ENCODE measurements around the gene HES1. TPM values are rescaled to one million over a fixed set of nuclear protein-coding genes. Genes with fewer than 3 reads are reported as not detected.

The HES1 gene
- total and polyA plus RNA-seq, 10 of the 15 experiments (the other 5 are each of a cell fraction or from before 2014, with no cell fraction given): 0.46 to 5.3 (median 2.3) TPM

GRCh38 chr3:194103983-194104751, 31.8 kb upstream of the HES1 start (continued):
- TF ChIP-seq, protein P1, sequence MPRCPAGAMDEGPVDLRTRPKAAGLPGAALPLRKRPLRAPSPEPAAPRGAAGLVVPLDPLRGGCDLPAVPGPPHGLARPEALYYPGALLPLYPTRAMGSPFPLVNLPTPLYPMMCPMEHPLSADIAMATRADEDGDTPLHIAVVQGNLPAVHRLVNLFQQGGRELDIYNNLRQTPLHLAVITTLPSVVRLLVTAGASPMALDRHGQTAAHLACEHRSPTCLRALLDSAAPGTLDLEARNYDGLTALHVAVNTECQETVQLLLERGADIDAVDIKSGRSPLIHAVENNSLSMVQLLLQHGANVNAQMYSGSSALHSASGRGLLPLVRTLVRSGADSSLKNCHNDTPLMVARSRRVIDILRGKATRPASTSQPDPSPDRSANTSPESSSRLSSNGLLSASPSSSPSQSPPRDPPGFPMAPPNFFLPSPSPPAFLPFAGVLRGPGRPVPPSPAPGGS (IDR thresholded peaks at IDR 0.05; ENCODE audit: borderline replicate concordance, insufficient read depth, low read depth, low read length, poor library complexity, severe bottlenecking): no peak
- 0 out of 2 replicates have a peak, but pooled peaks have one; percentile 0 for TF ChIP-seq RAD21 (IDR thresholded peaks at IDR 0.05; ENCODE audit: insufficient read depth, low read depth, low read length)
- no peak for TF ChIP-seq ZBED1 (IDR thresholded peaks at IDR 0.05; ENCODE audit: borderline replicate concordance)
- peak in 1 of 2 experiments; percentile 42; a peak in 1 of 4 replicates for TF ChIP-seq BHLHE40 (IDR thresholded peaks at IDR 0.05; ENCODE audit: borderline replicate concordance in 1 of 2, low read depth in 2 of 2, low read length in 1 of 2)
- no peak for TF ChIP-seq CBFB (IDR thresholded peaks at IDR 0.05; ENCODE audit: low read depth)
- no peak for TF ChIP-seq ESRRA (IDR thresholded peaks at IDR 0.05; ENCODE audit: low read length)
- no peak for TF ChIP-seq CUX1 (IDR thresholded peaks at IDR 0.05; ENCODE audit: insufficient replicate concordance, low read depth, low read length)
- TF ChIP-seq HDAC6 (IDR thresholded peaks at IDR 0.05; ENCODE audit: unreplicated experiment): no peak
- TF ChIP-seq, protein P2, sequence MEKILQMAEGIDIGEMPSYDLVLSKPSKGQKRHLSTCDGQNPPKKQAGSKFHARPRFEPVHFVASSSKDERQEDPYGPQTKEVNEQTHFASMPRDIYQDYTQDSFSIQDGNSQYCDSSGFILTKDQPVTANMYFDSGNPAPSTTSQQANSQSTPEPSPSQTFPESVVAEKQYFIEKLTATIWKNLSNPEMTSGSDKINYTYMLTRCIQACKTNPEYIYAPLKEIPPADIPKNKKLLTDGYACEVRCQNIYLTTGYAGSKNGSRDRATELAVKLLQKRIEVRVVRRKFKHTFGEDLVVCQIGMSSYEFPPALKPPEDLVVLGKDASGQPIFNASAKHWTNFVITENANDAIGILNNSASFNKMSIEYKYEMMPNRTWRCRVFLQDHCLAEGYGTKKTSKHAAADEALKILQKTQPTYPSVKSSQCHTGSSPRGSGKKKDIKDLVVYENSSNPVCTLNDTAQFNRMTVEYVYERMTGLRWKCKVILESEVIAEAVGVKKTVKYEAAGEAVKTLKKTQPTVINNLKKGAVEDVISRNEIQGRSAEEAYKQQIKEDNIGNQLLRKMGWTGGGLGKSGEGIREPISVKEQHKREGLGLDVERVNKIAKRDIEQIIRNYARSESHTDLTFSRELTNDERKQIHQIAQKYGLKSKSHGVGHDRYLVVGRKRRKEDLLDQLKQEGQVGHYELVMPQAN (conservative IDR thresholded peaks at IDR 0.05): no peak
- no peak for TF ChIP-seq ZNF24 (IDR thresholded peaks at IDR 0.05)
- no peak for TF ChIP-seq BMI1 (IDR thresholded peaks at IDR 0.05; ENCODE audit: borderline replicate concordance)
- no peak for TF ChIP-seq JUNB (IDR thresholded peaks at IDR 0.05)
- TF ChIP-seq JUND (IDR thresholded peaks at IDR 0.05; ENCODE audit: low read depth, low read length): no peak
- TF ChIP-seq KAT2A (conservative IDR thresholded peaks at IDR 0.05; ENCODE audit: control insufficient read depth, low read depth, low read length): no peak
- no peak for TF ChIP-seq RFX5 (IDR thresholded peaks at IDR 0.05; ENCODE audit: low read depth, low read length)
- no peak for TF ChIP-seq POU2F2 (IDR thresholded peaks at IDR 0.05; ENCODE audit: borderline replicate concordance, low read depth, low read length)
- no peak for TF ChIP-seq SMAD5 (IDR thresholded peaks at IDR 0.05; ENCODE audit: low read depth)
- no peak for TF ChIP-seq TARDBP (IDR thresholded peaks at IDR 0.05; ENCODE audit: borderline replicate concordance)
- TF ChIP-seq SIN3A (IDR thresholded peaks at IDR 0.05; ENCODE audit: low read depth, low read length): no peak
- TF ChIP-seq, protein P3, sequence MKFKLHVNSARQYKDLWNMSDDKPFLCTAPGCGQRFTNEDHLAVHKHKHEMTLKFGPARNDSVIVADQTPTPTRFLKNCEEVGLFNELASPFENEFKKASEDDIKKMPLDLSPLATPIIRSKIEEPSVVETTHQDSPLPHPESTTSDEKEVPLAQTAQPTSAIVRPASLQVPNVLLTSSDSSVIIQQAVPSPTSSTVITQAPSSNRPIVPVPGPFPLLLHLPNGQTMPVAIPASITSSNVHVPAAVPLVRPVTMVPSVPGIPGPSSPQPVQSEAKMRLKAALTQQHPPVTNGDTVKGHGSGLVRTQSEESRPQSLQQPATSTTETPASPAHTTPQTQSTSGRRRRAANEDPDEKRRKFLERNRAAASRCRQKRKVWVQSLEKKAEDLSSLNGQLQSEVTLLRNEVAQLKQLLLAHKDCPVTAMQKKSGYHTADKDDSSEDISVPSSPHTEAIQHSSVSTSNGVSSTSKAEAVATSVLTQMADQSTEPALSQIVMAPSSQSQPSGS (IDR thresholded peaks at IDR 0.05; ENCODE audit: low read length): no peak

Data from GM12878 (cell line).